K562 (cell line): ENCODE data around the gene NKAPL. TPM values are rescaled to one million over a fixed set of nuclear protein-coding genes. Genes with fewer than 3 reads are reported as not detected.

ENCODE experiments used
- ARHGAP35 ChIP-seq: fragments of 450-650 bp; IDR thresholded peaks from 2 replicates; pipeline ENCODE4 v1.6.1; 2018; ENCODE audit not compliant: partially characterized antibody
- ARNT ChIP-seq, 2 experiments: fragments of 450-650 bp; IDR thresholded peaks; 2 replicates each; pipeline ENCODE4 v1.6.1; 2016; ENCODE audit warnings: mild to moderate bottlenecking in 1 of 2
- BRD4 ChIP-seq: fragments of 200-600 bp; sonication (generic); IDR thresholded peaks from 2 replicates; pipeline ENCODE4 v1.6.1; 2017; ENCODE audit warnings: inconsistent platforms
- ESRRA ChIP-seq: fragments of 450-650 bp; IDR thresholded peaks from 2 replicates; pipeline ENCODE4 v1.6.1; 2014; ENCODE audit warnings: low read depth, mild to moderate bottlenecking, moderate library complexity, borderline replicate concordance
- FOS ChIP-seq: IDR thresholded peaks from 3 replicates; pipeline ENCODE4 v1.6.1; 2011; ENCODE audit not compliant: insufficient read length; ENCODE audit errors: extremely low read depth
- GTF2F1 ChIP-seq: IDR thresholded peaks from 2 replicates; pipeline ENCODE4 v1.6.1; 2011; ENCODE audit warnings: low read depth, low read length, improper control_type of control experiment
- OTX1 ChIP-seq: fragments of 450-650 bp; formaldehyde crosslinking; IDR thresholded peaks from 2 replicates; pipeline ENCODE4 v1.4.0; 2022; ENCODE audit warnings: mild to moderate bottlenecking
- PCBP1 ChIP-seq: fragments of 200-400 bp; formaldehyde crosslinking; IDR thresholded peaks from 2 replicates; pipeline ENCODE4 v1.6.1; 2018; ENCODE audit warnings: mild to moderate bottlenecking, low read depth, low read length; ENCODE audit not compliant: poor library complexity, severe bottlenecking
- SPI1 ChIP-seq: IDR thresholded peaks from 2 replicates; pipeline ENCODE4 v1.6.1; 2011; ENCODE audit warnings: low read depth, low read length, control low read depth, borderline replicate concordance
- SRSF3 ChIP-seq: fragments of 200-400 bp; formaldehyde crosslinking; IDR thresholded peaks from 2 replicates; pipeline ENCODE4 v1.6.1; 2016; ENCODE audit warnings: mild to moderate bottlenecking, low read length, moderate library complexity; ENCODE audit not compliant: insufficient read depth
- ZNF354B ChIP-seq: fragments of 250-450 bp; sonication (Bioruptor Pico); IDR thresholded peaks from 2 replicates; pipeline ENCODE4 v1.4.0; 2020
- ZNF431 ChIP-seq: sonication (generic); formaldehyde crosslinking; IDR thresholded peaks from 2 replicates; pipeline ENCODE4 v1.8.0; 2022; ENCODE audit warnings: mild to moderate bottlenecking, missing genetic modification reagents
- ZNF586 ChIP-seq: fragments of 450-650 bp; formaldehyde crosslinking; conservative IDR thresholded peaks from 2 replicates; pipeline ENCODE4 v1.4.0; 2020; ENCODE audit warnings: mild to moderate bottlenecking, moderate library complexity
- polyA plus RNA-seq, 8 experiments: library from polyadenylated mRNA; depleted of rRNA in 4 of 8; stranded (reverse) in 5 of 8; unstranded in 3 of 8; fragments of >200 nt; fragmentation: Nextera tagmentation in 2 of 8; fragmentation: Illumina TruSeq in 1 of 8; extraction: Ambion mirVana in 2 of 8; extraction: Trizol in 1 of 8; gene quantifications; 2 replicates each; pipeline versions ENCODE4 v1.2.1 to v1.2.3, GENCODE V29; 2011 to 2014; ENCODE audit warnings: inconsistent platforms in 1 of 8, missing spikeins in 1 of 8
- total RNA-seq, 7 experiments: library from RNA; depleted of rRNA in 6 of 7; stranded (reverse); fragments of >200 nt in 6 of 7; fragmentation: Illumina TruSeq in 2 of 7; extraction: Trizol in 2 of 7; gene quantifications; 2 replicates each; pipeline versions ENCODE4 v1.2.1 to v1.2.3, GENCODE V29; 2011 to 2021; ENCODE audit warnings: low replicate concordance in 1 of 7
- TF ChIP-seq, protein P1 (sequence below): sonication (generic); formaldehyde crosslinking; IDR thresholded peaks from 2 replicates; pipeline ENCODE4 v1.8.0; 2022; ENCODE audit warnings: missing genetic modification reagents, mild to moderate bottlenecking, moderate library complexity, borderline replicate concordance
- TF ChIP-seq, protein P2 (sequence below): fragments of 450-650 bp; IDR thresholded peaks from 2 replicates; pipeline ENCODE4 v1.6.1; 2016; ENCODE audit warnings: low read depth
- TF ChIP-seq, protein P3 (sequence below): fragments of 250-450 bp; sonication (Bioruptor Pico); IDR thresholded peaks from 2 replicates; pipeline ENCODE4 v1.4.0; 2020
- TF ChIP-seq, protein P4 (sequence below), 2 experiments: fragments of 250-450 bp in 1 of 2; fragments of 450-650 bp in 1 of 2; sonication (Bioruptor Pico) in 1 of 2; IDR thresholded peaks; 2 replicates each; pipeline versions ENCODE4 v1.6.1 to v1.8.0; 2016 to 2021; ENCODE audit warnings: mild to moderate bottlenecking in 2 of 2, moderate library complexity in 2 of 2, missing compliant biosample characterization in 1 of 2, missing genetic modification characterization in 1 of 2

NKAPL gene
- total and polyA plus RNA-seq, 9 of the 15 experiments (the other 6 are each of a cell fraction or from before 2014, with no cell fraction given) = not detected

DNA sequence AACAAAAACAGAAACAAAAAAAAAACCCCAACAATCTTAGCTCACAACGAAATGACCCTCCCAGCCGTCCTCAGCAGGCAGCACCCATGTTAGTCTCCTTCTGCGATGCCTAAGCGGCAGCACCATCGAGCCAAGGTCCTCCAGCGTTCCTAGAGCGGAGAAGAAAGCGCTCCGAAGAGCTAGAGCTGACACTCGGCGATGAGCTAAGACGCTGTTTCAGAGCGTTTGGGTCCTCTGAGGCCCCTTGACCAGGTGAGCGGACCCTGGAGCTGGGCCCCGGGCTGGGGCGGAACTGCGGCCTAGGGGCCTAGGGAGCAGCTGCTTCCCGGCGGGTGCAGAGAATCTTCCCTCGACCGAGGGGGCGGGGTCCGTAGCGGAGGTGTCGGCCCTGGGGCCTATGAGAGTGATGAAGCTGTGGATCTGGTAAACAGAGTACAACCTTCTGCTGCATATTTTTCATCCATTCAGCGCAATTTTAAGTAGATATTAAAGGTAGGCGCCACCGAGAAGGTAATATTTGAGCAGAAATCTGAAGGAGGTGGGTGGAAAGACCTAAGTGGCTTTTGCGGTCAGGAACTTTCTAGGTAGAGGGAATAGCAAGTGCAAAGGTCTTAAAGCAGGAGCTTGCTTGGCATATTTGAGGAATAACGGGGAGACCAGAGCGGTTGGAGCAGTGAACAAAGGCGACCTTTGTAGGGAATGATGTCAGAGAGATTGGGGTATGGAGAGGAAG lies 8.0 kb downstream of the NKAPL start, which contains the start of gene ZSCAN26 (continued):
- TF ChIP-seq, protein P1, sequence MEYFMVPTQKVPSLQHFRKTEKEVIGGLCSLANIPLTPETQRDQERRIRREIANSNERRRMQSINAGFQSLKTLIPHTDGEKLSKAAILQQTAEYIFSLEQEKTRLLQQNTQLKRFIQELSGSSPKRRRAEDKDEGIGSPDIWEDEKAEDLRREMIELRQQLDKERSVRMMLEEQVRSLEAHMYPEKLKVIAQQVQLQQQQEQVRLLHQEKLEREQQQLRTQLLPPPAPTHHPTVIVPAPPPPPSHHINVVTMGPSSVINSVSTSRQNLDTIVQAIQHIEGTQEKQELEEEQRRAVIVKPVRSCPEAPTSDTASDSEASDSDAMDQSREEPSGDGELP = peak; percentile 94
- TF ChIP-seq PCBP1 (no peak), ZNF431 (CRISPR knock-in tag) (0 out of 2 replicates have a peak, but pooled peaks have one; percentile 10), ARHGAP35 (no peak), OTX1 (CRISPR knock-in tag) (peak; percentile 84), SPI1 (no peak), BRD4 (peak; percentile 69; the same call in 1 of the 2 replicates), FOS (no peak), ZNF586 (no peak), ZNF354B (CRISPR knock-in tag) (no peak), ESRRA (peak; percentile 33; the same call in 1 of the 2 replicates), ARNT (IDR thresholded peaks at IDR 0.05) (peak in 1 of 2 experiments; percentile 79; a peak in 1 of 4 replicates), SRSF3 (no peak), GTF2F1 (no peak; the same call in 1 of the 2 replicates)
- TF ChIP-seq, protein P2, sequence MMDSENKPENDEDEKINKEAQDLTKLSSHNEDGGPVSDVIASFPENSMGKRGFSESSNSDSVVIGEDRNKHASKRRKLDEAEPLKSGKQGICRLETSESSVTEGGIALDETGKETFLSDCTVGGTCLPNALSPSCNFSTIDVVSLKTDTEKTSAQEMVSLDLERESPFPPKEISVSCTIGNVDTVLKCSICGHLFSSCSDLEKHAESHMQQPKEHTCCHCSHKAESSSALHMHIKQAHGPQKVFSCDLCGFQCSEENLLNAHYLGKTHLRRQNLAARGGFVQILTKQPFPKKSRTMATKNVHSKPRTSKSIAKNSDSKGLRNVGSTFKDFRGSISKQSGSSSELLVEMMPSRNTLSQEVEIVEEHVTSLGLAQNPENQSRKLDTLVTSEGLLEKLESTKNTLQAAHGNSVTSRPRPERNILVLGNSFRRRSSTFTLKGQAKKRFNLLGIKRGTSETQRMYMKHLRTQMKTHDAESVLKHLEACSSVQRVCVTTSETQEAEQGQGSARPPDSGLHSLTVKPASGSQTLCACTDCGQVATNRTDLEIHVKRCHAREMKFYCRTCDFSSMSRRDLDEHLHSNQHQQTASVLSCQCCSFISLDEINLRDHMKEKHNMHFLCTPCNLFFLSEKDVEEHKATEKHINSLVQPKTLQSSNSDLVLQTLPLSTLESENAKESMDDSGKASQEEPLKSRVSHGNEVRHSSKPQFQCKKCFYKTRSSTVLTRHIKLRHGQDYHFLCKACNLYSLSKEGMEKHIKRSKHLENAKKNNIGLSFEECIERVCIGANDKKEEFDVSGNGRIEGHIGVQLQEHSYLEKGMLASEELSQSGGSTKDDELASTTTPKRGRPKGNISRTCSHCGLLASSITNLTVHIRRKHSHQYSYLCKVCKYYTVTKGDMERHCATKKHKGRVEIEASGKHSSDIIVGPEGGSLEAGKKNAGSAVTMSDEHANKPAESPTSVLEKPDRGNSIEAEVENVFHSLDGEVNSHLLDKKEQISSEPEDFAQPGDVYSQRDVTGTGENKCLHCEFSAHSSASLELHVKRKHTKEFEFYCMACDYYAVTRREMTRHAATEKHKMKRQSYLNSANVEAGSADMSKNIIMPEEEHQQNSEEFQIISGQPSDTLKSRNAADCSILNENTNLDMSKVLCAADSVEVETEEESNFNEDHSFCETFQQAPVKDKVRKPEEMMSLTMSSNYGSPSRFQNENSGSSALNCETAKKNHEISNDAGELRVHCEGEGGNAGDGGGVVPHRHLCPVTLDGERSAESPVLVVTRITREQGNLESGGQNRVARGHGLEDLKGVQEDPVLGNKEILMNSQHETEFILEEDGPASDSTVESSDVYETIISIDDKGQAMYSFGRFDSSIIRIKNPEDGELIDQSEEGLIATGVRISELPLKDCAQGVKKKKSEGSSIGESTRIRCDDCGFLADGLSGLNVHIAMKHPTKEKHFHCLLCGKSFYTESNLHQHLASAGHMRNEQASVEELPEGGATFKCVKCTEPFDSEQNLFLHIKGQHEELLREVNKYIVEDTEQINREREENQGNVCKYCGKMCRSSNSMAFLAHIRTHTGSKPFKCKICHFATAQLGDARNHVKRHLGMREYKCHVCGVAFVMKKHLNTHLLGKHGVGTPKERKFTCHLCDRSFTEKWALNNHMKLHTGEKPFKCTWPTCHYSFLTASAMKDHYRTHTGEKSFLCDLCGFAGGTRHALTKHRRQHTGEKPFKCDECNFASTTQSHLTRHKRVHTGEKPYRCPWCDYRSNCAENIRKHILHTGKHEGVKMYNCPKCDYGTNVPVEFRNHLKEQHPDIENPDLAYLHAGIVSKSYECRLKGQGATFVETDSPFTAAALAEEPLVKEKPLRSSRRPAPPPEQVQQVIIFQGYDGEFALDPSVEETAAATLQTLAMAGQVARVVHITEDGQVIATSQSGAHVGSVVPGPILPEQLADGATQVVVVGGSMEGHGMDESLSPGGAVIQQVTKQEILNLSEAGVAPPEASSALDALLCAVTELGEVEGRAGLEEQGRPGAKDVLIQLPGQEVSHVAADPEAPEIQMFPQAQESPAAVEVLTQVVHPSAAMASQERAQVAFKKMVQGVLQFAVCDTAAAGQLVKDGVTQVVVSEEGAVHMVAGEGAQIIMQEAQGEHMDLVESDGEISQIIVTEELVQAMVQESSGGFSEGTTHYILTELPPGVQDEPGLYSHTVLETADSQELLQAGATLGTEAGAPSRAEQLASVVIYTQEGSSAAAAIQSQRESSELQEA = no peak
- TF ChIP-seq, protein P3, sequence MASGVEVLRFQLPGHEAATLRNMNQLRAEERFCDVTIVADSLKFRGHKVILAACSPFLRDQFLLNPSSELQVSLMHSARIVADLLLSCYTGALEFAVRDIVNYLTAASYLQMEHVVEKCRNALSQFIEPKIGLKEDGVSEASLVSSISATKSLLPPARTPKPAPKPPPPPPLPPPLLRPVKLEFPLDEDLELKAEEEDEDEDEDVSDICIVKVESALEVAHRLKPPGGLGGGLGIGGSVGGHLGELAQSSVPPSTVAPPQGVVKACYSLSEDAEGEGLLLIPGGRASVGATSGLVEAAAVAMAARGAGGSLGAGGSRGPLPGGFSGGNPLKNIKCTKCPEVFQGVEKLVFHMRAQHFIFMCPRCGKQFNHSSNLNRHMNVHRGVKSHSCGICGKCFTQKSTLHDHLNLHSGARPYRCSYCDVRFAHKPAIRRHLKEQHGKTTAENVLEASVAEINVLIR (CRISPR knock-in tag) = no peak; the same call in 1 of the 2 replicates
- TF ChIP-seq, protein P4, sequence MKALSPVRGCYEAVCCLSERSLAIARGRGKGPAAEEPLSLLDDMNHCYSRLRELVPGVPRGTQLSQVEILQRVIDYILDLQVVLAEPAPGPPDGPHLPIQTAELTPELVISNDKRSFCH (CRISPR knock-in tag; IDR thresholded peaks at IDR 0.05) = no peak
- TF ChIP-seq, protein P4 (tag; IDR thresholded peaks at IDR 0.05) = peak; percentile 75; the same call in 1 of the 2 replicates
